Breast epithelium (tissue), 3 donors: ENCODE results near the gene HABP4.

Experiments used
- CTCF ChIP-seq, 3 donors: fragments of 450-650 bp; IDR thresholded peaks; one replicate each; pipeline ENCODE4 v1.5.1; 2016 to 2017; ENCODE audit warnings: antibody characterized with exemption in 3 of 3, mild to moderate bottlenecking in 3 of 3, moderate library complexity in 3 of 3
- POLR2AphosphoS5 ChIP-seq, 3 donors: sonication (generic); formaldehyde crosslinking; IDR thresholded peaks; one replicate each; pipeline ENCODE4 v1.6.1; 2017; ENCODE audit warnings: antibody characterized with exemption in 3 of 3

GRCh38 chr9:96519787-96520186, 69.8 kb downstream of the HABP4 start:
- TF ChIP-seq CTCF (IDR thresholded peaks at IDR 0.05): no peak
- no peak for TF ChIP-seq POLR2AphosphoS5 (IDR thresholded peaks at IDR 0.05)
